HFF-Myc (cell line): Measurements from ENCODE around the gene PNPLA1.

ENCODE experiments used
- DNase-seq: peaks from one replicate; pipeline ENCODE4 v3.0.0-alpha.2; 2011; ENCODE audit warnings: low read depth; ENCODE audit errors: extremely low read depth
- H3K4me3 ChIP-seq: replicated peaks from 2 replicates; pipeline ENCODE4 v1.5.1; 2011; ENCODE audit warnings: low read depth, mild to moderate bottlenecking, control low read depth, low read length
- CTCF ChIP-seq: IDR thresholded peaks from 2 replicates; pipeline ENCODE4 v1.5.1; 2012; ENCODE audit warnings: mild to moderate bottlenecking, low read depth, low read length, control low read depth; ENCODE audit errors: missing control alignments

PNPLA1 gene

GRCh38 chr6:36298027-36298426 lies 28.2 kb downstream of the PNPLA1 start:
- no peak for DNase-seq
- no peak overlapping the region for H3K4me3 ChIP-seq
- TF ChIP-seq CTCF, result no peak

DNA sequence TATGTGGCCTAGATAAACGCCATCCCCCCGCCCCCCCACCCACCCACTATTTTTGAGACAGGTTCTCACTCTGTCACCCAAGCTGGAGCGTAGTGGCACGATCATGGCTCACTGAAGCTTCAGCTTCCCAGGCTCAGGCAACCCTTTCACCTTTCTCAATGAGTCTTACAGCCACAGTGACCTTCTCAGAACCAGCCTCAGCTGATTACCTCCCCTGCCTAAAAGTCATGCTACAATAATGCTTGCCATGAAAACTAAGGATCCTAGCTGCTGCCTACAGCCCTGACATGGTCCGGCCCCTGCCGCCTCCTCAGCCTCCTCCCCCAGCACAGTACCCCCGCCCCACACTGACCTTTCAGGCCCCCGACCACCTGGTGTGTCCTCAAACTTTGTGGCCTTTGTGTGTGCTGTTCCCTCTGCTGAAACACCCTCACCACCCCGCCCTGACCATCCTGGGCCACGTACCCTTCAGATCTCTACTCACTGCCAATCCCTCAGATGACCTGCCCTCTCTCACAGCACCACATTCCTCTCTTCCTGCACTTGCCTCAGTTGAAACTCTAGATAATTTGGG lies 31.3 kb downstream of the PNPLA1 start:
- H3K4me3 ChIP-seq, result no peak overlapping the region
- DNase-seq, result no peak
- no peak for TF ChIP-seq CTCF

GRCh38 chr6:36301781-36302180 lies 31.9 kb downstream of the PNPLA1 start:
- no peak for DNase-seq
- H3K4me3 ChIP-seq, result no peak overlapping the region
- TF ChIP-seq CTCF, result no peak

GRCh38 chr6:36302227-36302976 lies 32.5 kb downstream of the PNPLA1 start:
- peak; percentile 70 for DNase-seq
- peak; percentile 99 for TF ChIP-seq CTCF

GRCh38 chr6:36305885-36306284 lies 36.0 kb downstream of the PNPLA1 start:
- no peak for DNase-seq
- TF ChIP-seq CTCF, result no peak
- no peak overlapping the region for H3K4me3 ChIP-seq

More at GRCh38 chr6:36302227-36302976, 32.5 kb downstream of the PNPLA1 start:
- H3K4me3 ChIP-seq, result no peak overlapping the region

- no peak for TF ChIP-seq CTCF
- DNase-seq, result no peak
- H3K4me3 ChIP-seq, result no peak overlapping the region
These were observed 36.5 kb downstream of the PNPLA1 start for GRCh38 chr6:36306375-36306774.
